ENCODE measurements around the gene ADAMTS12.

GRCh38 chr5:33501260-33501659, 390.5 kb downstream of the ADAMTS12 start:
- no peak for TF ChIP-seq CTCF (IDR thresholded peaks at IDR 0.05)
- no peak for TF ChIP-seq ZFX (IDR thresholded peaks at IDR 0.05; ENCODE audit: borderline replicate concordance)
